Prostate gland (tissue), 2 donors: ENCODE results near the gene ACADSB.

ENCODE experiments used
- CTCF ChIP-seq, 4 experiments: fragments of 200-600 bp in 2 of 4; fragments of 450-650 bp in 2 of 4; sonication (generic) in 2 of 4; IDR thresholded peaks; 1 replicate in 3 of 4; 2 replicates in 1 of 4; pipeline ENCODE4 v1.5.1; 2016 to 2019; ENCODE audit warnings: antibody characterized with exemption in 4 of 4, mild to moderate bottlenecking in 2 of 4, moderate library complexity in 2 of 4
- POLR2A ChIP-seq: fragments of 450-650 bp; IDR thresholded peaks from one replicate; pipeline ENCODE4 v1.6.1; 2016; ENCODE audit warnings: antibody characterized with exemption, mild to moderate bottlenecking
- POLR2AphosphoS5 ChIP-seq: sonication (generic); formaldehyde crosslinking; IDR thresholded peaks from one replicate; pipeline ENCODE4 v1.6.1; 2017; ENCODE audit warnings: antibody characterized with exemption

DNA sequence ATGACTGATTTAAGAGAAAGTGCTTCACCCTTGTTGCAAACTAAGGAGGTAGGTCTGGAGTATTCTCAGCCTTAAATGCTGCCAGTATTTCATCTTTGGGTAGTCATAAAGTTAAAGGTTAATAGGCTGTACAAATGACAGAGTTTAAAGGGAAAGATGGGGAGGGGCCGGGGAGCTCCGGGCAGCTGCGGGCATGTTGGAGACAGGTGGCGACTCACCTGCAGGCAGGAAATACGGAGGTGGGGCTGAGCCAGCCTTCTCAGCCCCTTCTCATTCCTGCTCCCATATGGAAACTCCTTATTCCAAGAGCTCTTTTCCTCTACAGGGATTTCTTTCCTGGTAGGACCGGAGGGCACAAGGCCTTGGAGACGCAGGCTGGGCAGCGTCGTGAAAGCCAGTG, 95.1 kb downstream of the ACADSB start:
- TF ChIP-seq POLR2AphosphoS5 (no peak), CTCF (IDR thresholded peaks at IDR 0.05) (no peak), POLR2A (no peak)
